Sigmoid colon (tissue), 4 donors: ENCODE measurements around the gene PRKCB.

Experiments
- CTCF ChIP-seq, 4 experiments: fragments of 450-650 bp in 3 of 4; fragments of 200-600 bp in 1 of 4; IDR thresholded peaks; one replicate each; pipeline ENCODE4 v1.5.1; 2016 to 2019; ENCODE audit warnings: antibody characterized with exemption in 4 of 4, mild to moderate bottlenecking in 3 of 4, moderate library complexity in 2 of 4
- POLR2A ChIP-seq, 2 donors: fragments of 450-650 bp; IDR thresholded peaks; one replicate each; pipeline ENCODE4 v1.6.1; 2016; ENCODE audit warnings: antibody characterized with exemption in 2 of 2, mild to moderate bottlenecking in 2 of 2, moderate library complexity in 2 of 2
- POLR2AphosphoS5 ChIP-seq, 4 donors: sonication (generic); formaldehyde crosslinking; IDR thresholded peaks; one replicate each; pipeline ENCODE4 v1.6.1; 2017; ENCODE audit warnings: antibody characterized with exemption in 4 of 4

- no peak for TF ChIP-seq CTCF (IDR thresholded peaks at IDR 0.05)
- TF ChIP-seq POLR2AphosphoS5 (IDR thresholded peaks at IDR 0.05), result no peak
- no peak for TF ChIP-seq POLR2A (IDR thresholded peaks at IDR 0.05)
These were observed 1.9 kb downstream of the PRKCB start for GRCh38 chr16:23837553-23838308.
